Posterior cingulate gyrus (tissue), 11 donors: ENCODE results near the gene CELF2.

Experiments used
- DNase-seq, 10 donors: peaks; one replicate each; pipeline versions ENCODE4 v3.0.0 to v3.0.0-alpha.2; 2020 to 2021; ENCODE audit warnings: mixed read lengths in 3 of 10
- intact Hi-C: fragments of 100-400 bp; cut with DNase I; formaldehyde crosslinking; loops from one replicate; pipeline ENCODE4 v1.15.1; 2023

CELF2 gene

DNA sequence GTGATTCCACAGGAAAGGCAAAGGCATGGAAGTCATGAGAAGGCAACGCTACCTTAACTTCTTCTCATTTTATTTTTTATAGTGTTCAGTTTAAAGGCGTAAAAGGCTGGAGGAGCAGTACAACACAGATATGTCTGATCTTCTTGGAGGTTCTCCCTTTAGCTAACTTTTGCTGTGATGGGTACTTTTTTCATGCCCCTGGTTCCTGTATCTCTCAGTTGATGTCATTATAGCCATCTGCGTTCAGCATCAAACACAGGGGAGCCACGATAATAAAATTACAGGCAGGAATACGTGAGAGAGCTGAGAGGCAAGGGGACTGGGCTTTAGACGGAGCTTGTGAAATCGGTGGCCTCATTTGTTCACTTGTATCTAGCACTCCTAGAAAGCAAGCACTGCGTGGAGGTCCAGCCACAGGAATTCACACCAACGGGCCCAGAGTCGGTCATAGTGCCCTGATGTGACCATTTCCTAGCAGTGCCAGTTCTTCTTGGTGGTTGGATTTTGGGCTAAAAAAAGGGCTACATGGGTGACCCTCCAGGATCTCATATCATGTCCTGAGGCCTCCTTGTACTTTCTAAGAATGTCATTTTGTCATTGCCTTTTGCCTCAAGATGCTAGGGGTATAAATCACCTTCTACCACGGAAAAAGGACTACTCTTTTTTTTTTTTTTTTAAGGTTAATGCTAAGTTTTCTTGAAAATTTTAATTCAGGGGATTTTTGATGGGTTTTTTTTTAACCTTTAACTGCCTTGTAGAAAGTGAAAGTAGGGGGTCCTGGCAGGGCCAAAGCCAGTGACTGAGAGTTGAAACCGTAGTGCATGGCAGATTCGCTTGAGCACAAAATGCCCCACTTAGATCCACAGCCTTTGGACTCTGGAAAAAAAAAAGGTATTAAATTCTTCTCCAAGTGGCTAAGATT, 191.5 kb downstream of the CELF2 start:
- DNase-seq = no peak
- intact Hi-C loops = no loop called here

DNA sequence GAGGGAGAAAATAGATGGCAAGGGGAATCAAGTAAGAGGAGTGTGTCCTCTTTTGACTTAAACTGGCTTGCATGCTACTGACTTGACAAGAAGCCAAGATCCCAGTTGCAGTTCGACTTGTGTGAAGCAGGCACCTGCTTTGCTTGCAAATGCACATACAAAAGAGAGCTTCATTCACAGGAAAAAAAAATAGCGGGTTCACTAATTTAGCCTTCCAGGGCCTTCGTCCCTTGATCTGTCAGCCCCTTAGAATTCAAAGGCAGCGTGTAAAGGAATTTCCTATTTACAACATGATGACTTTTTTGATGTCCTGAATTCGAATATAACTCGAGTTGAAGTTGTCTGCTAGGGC, 192.1 kb downstream of the CELF2 start:
- intact Hi-C loops = no loop called here

GRCh38 chr10:11210211-11210922, 192.7 kb downstream of the CELF2 start:
- intact Hi-C loops = no loop called here
- no peak for DNase-seq

More for the DNA sequence above, 192.1 kb downstream of the CELF2 start:
- peak in 1 of 10 donors; percentile 62 for DNase-seq

- no peak for DNase-seq
- intact Hi-C loops = no loop called here
Observed at GRCh38 chr10:11212288-11213085, 194.8 kb downstream of the CELF2 start.

DNA sequence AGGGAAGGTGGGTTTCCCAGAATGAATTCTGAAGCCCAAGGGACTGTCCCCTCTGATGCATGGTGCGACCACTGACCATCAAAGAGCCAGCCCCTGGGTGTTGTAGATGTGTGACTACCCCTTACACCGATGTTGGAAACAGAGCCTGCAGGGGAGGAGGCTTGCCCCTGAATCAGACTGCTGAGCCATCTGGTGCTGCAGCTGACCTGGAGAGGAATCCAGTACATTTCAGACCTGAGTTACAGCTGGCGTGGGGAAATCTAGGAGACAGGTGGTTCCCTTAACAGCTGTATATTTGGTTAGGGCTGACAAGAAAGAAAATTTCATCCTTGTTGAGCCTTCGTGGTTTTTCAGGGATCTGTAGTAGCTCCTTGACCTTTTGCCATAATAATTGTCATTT, 195.5 kb downstream of the CELF2 start:
- DNase-seq = peak in 1 of 10 donors; percentile 42
- intact Hi-C loops = no loop called here

DNA sequence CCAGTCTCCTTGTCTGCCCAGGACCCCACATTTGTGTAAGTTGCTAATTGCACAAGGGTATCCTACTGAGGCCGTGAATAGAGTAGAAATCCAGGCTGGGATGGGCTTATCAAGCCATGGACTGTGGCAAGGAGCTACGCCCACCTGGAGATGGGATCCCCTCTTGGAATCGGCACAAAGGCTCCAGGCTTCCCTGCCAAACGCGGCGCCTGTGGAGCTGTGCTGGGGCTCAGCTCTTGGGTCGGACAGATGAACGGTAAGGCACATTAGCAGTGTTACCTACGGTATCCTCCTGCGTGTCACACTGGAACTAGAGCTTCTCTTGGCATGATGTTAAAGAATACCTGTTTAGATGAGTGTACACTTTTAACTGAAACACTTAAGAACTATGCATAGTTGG, 196.7 kb downstream of the CELF2 start:
- DNase-seq = no peak
- intact Hi-C loops = no loop called here

DNA sequence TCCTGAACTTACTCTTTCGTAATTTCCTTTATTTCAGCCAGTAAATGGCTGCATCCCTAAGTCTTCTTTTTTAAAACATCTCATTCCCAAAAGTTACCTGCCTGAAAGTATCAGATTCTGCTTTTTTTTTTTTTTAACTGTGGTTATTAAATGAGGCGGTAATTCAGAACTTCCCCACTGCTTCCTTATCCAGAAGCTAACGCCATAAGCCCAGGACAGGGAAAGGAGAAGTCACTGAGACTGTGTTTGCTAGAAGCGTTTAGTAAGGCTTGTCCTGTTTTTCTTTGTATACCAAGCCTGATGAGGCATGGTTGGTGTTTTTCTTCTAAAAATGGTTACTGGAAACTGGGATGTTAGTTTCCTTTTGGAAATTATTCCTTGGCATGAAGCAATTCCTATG, 197.8 kb downstream of the CELF2 start:
- intact Hi-C loops = no loop called here
- DNase-seq = no peak

GRCh38 chr10:11217521-11217920, 199.8 kb downstream of the CELF2 start:
- intact Hi-C loops = no loop called here
- no peak for DNase-seq

DNA sequence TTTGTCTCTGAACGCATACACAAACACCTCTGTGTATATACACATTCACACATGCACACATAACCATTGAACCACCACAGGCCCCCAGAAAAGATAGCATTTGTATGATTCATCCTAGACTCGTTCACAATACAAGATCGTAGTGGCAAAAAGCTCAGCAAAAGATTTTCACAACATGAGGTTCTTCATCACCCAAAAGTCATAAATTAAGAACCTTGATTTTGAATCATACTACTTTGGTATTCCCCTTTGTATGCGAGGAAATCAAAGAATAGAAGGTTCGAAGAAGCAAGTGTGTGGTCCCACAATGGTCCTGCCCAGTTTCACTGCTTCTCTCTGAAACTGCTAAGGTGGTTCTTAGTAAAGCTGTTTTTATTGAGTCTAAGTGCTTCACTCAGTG, 200.7 kb downstream of the CELF2 start:
- intact Hi-C loops = no loop called here
- DNase-seq = no peak

DNA sequence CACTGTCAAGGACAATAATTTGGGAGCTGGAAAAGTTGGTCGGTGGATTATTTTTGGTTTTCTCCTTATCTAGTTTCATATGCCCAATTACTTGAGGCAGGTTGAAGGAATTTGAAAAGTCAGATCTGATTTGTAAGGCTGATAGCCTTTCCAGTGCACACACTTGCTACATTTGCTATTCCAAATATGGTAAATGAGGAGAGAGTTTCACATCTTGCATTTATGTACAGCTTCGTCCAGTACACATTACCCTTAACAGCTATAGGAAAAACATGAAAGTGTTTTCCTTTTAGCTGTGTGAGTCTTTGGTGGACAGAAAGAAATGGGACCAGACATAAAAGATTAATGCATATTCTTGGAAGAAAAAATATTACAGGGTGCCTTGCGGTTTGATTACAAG, 201.8 kb downstream of the CELF2 start:
- intact Hi-C loops = no loop called here
- DNase-seq = no peak

DNA sequence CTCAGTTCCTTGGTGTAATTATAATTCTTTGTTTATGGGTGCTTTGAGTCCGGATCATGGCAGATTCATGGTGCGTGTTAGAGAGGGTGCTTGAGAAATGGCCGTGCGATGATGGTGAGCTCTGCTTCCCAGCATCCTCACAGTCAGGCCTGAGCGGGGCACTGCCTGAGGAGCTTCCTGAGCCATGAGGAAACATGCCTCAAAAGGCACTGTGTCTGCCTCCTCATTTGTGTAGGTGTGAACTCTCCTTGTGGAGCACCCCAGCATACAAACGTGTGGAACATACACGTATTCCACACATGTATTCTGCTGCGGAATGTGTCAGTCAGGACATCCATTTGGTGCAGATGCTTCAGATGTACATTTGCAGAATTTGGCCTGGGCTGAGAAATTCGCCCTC, 205.4 kb downstream of the CELF2 start:
- peak in 1 of 10 donors; percentile 85 for DNase-seq
- intact Hi-C loops = no loop called here

DNA sequence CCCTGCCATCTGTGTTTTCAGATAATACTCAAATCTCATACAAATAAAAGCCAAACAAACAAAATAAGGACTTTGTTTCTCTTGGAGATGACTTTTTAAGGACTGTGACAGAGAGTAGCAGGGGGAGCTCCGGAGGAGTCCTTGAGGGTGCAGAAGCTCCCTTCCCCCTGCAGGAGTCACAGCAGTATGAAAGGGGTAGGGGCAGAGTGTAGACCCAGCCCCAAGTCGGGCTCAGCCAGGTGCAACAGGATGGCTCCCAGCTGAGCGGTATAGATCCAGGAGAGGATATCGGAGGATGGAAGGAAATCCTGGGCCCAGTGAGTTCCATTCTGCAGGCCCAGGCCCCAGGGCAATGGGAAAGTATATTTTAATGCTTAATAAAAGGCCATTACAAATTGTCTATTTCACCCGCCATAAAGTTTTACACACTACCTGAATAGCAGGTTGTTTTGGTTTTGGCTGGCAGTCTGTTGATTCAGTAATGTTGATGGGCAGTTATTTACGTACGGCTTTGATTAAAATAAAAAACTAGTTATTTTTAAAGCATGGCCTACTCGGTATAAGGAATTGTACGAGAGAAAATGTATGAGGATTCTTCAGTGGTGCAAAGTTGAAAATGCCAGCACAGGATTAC, 206.0 kb downstream of the CELF2 start:
- DNase-seq = no peak

DNA sequence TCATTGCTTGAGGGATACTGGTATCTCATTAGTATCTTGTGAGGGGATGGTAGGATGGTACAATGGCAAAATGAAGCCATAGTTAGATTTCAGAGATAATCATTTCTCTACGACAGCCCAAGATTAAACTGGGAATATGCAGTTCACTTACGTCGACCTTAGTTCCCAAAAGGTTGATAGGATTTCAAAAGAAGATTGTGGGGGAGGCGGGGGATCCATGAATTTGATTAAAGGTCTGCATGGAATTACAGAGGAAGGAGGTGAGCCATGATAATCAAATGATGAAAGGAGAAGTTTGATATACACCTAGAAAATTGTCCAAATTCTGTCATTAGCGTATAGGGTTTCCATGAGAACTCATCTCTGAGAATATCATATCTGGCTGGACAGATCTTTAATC, 206.6 kb downstream of the CELF2 start:
- DNase-seq = no peak
- intact Hi-C loops = no loop called here

More for the DNA sequence above, 206.0 kb downstream of the CELF2 start:
- intact Hi-C loops = no loop called here

GRCh38 chr10:11224792-11225416, 207.2 kb downstream of the CELF2 start:
- intact Hi-C loops = no loop called here
- DNase-seq = peak in 1 of 10 donors; percentile 33

DNA sequence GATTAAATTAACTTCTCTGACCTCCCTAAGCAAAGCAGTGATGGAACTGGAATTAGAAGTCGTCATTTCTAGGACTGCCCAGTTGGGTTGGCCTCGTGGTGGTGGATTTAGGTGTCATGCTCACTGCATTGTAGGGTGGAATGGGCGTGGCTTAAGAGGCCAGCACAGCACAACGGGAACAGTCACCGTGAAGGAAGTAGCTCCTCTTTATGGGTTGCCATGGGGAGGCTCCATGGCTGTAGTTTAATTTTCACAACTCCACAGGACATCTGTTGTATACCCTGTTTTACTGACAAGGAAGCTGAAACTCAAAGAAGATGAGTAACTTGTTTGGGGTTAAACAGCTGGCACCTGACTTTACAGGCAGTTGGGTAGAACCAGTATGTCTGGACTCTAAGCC, 208.3 kb downstream of the CELF2 start:
- intact Hi-C loops = no loop called here

GRCh38 chr10:11227103-11227502, 209.4 kb downstream of the CELF2 start:
- peak in 6 of 10 donors; percentile 50 to 92 (median 80) for DNase-seq
- intact Hi-C loops = no loop called here

More for the DNA sequence above, 208.3 kb downstream of the CELF2 start:
- peak in 1 of 10 donors; percentile 79 for DNase-seq

DNA sequence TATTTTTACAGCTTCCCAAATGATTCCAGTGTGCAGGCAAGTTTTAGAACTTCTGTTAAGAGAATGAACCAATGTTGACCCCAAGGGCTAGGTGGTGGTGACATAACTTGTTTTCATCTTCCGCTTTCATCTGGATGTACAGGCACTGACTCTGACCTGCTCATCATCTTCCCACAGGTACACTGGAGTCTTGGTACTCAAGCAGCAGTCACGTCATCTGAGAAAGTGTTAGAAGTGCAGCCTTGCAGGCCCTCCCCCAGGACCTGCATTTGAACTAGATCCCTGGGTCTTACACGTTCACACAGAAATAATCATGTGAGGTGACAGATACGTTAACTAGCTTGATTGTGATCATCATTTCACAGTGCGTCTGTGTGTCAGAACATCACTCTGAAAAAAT, 212.2 kb downstream of the CELF2 start:
- intact Hi-C loops = no loop called here
- DNase-seq = no peak

DNA sequence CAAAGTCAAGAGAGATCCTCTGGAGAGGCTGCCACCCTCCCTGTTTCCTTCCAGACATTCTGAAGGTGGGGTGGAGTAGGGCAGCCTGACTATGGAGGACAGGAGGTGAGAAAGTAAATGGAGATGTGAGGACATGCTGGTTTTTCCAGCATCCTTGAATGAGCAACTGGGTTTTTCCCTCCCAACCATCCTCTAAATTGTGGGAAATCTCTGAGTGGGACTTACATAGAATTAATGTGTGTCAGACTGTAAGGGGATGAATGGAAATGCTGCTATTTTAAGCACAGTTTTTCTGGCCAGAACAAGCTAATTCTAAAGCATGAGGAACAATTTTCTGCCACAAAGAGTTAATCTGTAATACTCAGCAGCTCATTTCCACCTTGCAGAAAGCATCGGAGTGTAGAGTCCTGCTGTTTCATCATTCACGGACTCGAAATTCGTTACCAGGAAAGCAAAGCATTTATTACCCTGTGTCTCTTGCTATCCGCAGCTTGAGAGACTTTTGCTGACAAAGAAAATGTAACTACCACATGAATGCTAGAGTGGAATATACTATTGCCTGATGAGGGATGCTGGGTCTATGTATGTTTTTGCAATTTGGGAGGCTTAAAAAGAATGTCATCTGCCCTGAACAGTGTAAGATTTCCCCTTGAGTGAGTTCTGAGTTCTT, 213.0 kb downstream of the CELF2 start:
- no peak for DNase-seq
- intact Hi-C loops = no loop called here

DNA sequence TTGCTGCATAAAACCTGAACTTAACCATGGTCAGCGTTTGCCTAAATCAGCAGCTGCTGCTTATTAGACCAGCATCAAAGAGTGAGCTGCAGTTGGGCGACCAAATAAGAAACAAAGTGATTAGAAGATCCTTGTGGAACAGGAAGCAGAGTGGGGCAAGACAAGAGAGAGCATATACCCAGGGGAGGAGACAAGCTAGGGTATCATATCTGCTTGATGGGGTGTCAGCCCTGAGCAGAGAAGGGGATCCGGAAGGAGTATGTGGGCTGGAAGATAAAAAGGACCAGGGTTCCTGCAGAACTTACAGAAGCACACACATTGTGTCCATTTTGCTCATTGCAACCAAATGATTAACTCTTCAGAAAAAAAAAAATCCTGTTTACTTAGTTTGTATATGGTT, 213.6 kb downstream of the CELF2 start:
- intact Hi-C loops = no loop called here

More for the DNA sequence above, 213.6 kb downstream of the CELF2 start:
- no peak for DNase-seq
